NCI-H1930 (cell line): ENCODE measurements around the gene IQSEC3.
A peak's percentile ranks its signal among the peaks of the same experiment; 100 is the strongest.

Experiments used
- DNase-seq, 2 experiments: peaks; one replicate each; lab custom pipeline; 2025; lab: John Stamatoyannopoulos, UW

IQSEC3 gene

DNA sequence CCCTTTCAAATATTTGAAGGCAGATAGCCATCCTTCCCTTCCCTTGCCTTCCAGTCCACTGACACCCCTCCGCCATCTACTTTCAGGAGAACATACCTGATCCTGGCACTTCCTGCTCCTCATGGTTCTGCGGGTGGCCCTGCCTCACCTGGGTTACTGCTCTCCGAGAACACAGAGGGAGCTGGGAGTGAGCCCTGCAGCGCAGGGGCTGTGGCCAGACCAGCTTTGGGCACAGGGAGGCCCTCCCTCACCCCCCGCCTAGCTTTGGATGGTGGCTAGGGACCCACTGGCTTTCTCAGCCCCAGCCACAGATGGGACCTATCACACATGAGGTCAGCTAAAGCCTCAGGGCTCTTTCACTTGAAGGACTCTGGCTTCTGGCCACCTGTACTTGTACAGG is 12.4 kb downstream of the IQSEC3 start:
- DNase-seq = no peak

- DNase-seq = no peak
These were observed 14.2 kb downstream of the IQSEC3 start for GRCh38 chr12:80681-81190.

GRCh38 chr12:82740-83139 is 16.2 kb downstream of the IQSEC3 start:
- no peak for DNase-seq

- DNase-seq = no peak
These were observed 17.5 kb downstream of the IQSEC3 start for GRCh38 chr12:84056-84455.

- no peak for DNase-seq
These were observed 18.7 kb downstream of the IQSEC3 start for GRCh38 chr12:85191-85666.

DNA sequence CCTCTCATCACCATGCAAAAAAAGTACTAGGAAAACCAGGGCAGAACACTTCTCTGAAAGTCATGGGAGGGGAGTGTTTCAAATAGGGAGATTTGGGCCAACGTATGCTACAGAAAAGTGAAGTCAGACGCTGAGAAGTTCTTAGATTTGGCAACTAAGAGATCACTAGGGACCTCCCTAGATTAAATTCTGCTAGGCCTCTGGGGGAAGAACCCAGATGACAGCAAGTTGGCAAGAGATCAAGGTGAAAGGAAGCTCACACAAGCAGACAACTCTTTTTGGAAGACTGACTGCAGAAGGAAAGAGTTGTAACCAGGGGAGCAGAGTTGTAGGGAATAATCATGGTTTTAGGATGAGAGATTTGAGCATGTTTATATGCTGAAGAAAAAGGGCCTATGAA is 20.7 kb downstream of the IQSEC3 start:
- no peak for DNase-seq

DNA sequence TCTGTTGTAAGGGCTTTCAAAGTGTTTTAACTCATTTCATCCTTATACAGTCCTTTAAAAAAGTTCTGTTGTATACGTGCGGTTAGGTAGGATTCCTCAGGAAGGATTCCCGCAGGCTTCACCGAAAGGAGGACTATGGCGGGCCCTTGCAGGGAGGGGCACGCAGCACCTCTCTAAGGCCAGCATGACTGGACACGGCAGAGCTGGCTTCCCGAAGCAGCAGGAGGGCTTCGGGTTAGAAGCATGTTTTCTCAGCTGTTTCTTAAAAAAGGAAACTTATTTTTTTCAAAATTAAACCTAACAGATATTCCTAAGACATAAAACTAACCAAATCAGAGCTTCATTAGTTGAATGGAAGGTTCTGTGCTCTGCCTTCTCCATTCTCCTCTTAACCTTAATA is 21.3 kb downstream of the IQSEC3 start:
- no peak for DNase-seq

- DNase-seq = no peak
These were observed 23.1 kb downstream of the IQSEC3 start for GRCh38 chr12:89653-90052.

GRCh38 chr12:91213-91612 is 24.6 kb downstream of the IQSEC3 start:
- DNase-seq = no peak

DNA sequence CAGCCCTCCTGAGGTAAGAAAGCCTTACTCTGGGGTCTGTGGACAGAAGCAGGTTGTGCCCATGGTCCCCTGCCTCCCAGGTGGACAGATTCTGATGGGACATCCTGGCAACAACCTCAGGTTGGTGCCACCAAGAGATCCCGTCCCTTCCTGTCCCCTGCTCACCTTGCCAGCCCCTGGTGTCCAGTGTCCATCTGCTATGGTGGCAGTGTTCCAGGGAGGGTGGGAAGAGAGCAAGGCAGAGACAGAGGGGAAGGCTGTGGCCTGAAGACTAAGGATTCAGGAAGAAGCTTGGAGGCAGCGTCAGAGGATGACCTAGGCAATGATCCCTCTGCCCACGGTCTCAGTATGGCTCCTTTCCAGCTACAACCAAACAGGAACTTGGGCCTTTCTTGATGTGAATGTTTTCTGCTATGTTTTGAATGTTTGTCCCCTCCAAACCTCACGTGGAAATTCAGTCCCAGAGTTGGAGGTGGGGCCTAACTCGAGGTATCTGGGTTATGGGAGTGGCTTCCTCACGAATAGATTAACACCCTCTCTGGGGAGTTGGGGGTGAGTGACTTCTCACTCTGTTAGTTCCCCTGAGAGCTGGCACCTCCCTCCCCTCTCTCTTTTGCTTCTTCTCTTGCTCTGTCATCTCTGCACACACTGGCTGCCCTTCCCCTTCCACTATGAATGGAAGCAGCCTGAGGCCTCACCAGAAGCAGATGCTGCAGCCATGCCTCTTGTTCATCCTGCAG is 26.9 kb downstream of the IQSEC3 start:
- DNase-seq = no peak

DNA sequence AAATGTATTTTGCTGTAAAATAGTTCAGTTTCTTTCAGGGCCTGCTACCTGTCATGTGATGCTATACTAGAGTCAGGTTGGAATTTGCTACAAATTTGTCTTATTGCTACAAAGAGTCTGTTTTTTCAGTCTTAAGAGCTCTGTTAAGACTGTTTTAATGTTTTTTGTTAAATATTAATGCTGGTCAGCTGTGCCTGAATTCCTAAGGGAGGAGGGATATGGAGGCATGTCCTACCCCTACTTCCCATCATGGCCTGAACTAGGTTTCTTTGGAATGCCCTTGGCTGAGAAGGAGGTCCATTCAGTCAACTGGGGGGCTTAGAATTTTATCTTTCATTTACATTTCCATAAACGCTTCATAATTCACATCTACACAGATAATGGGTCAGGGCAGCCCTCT is 30.0 kb downstream of the IQSEC3 start:
- no peak for DNase-seq

- no peak for DNase-seq
These were observed 32.4 kb downstream of the IQSEC3 start for GRCh38 chr12:98924-99352.

GRCh38 chr12:99605-100004 is 33.0 kb downstream of the IQSEC3 start:
- no peak for DNase-seq

GRCh38 chr12:101969-102878 is 35.7 kb downstream of the IQSEC3 start:
- DNase-seq = no peak

- no peak for DNase-seq
These were observed 36.3 kb downstream of the IQSEC3 start for GRCh38 chr12:102879-103168.

DNA sequence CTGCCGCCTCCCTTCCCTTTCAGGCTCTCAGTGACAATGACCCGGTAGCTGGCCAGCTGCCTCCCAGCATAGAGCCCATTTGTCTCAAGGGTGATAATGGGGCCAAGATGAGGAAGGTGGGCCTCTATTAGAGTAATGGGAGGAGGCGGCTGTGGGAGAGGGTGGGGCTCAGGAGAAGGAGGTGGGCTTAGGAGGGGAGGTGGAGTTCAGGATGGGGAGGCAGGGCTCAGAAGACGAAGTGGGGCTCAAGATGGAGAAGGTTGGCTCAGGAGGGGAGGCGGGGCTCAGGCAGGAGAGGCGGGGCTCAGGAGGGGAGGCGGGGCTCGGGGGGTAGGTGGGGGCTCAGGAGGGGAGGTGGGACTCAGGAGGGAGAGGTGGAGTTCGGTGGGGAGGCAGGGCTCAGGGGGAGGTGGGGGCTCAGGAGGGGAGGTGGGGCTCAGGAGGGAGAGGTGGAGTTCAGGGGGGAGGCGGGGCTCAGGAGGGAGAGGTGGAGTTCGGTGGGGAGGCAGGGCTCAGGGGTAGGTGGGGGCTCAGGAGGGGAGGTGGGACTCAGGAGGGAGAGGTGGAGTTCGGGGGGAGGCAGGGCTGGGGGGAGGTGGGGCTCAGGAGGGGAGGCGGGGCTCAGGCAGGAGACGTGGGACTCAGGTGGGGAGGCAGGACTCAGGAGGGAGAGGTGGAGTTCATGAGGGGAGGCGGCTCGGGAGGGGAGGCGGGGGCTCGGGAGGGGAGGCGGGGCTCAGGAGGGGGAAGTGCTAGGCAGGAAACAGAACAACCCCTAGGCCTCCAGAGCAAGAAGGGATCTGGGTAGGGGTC is 36.8 kb downstream of the IQSEC3 start:
- DNase-seq = peak; percentile 85 to 94

- DNase-seq = peak; percentile 86 to 88
These were observed 38.0 kb downstream of the IQSEC3 start for GRCh38 chr12:104551-105081.

- no peak for DNase-seq
These were observed 39.1 kb downstream of the IQSEC3 start for GRCh38 chr12:105696-106095.

GRCh38 chr12:106118-106591 is 39.6 kb downstream of the IQSEC3 start:
- peak in 1 of 2 experiments; percentile 55 for DNase-seq

DNA sequence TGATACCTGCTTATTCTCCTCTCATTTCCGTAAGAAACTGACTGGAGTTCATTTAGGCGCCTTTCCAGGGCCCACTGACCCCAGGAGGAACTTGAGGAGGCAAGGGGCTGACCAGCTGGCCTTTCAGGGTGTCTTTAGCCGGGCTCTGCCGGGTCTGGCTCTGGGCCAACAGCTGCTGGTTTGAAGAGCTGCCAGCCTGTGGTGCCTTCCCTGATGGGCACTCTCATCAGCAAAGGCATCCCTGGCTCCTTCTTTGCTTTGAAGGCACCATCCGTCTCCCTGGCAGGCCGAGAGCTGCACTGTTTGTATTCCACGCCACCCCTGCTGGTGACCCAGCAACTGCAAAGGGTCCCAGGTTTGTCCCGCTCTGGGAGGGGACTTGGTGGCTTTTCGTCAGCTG is 42.0 kb downstream of the IQSEC3 start:
- DNase-seq = no peak

GRCh38 chr12:109446-109845 is 42.9 kb downstream of the IQSEC3 start:
- no peak for DNase-seq

DNA sequence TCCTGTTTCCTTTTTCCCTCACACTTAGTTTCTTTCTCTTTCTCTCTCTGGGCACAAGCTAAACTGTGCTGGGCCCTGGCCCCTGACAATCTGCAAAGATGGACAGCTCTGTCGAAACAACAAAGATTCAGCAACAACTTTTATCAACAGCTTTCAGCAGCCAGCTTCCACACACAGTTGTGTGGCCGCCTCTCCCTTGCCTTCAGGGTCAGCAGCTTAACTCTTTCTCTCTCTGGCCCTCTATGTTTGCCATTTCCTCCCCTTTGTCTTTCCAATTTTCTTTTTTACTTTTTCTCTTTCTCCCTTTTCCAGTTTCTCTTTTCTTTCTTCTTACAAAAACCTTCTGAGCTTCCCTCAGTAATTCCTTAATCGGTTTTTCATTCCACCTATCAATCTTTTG is 43.3 kb downstream of the IQSEC3 start:
- no peak for DNase-seq
